ENCODE data around the gene IPCEF1. TPM values are rescaled to one million over a fixed set of nuclear protein-coding genes. Genes with fewer than 3 reads are reported as not detected.

Gene IPCEF1
- polyA plus RNA-seq, 1 donor from 2014 or later = 3.9 TPM

GRCh38 chr6:154209555-154209954 lies 147.0 kb downstream of the IPCEF1 start:
- H3K27me3 ChIP-seq (ENCODE audit: insufficient read depth, low read depth, low read length) = no peaks in the 10 kb centered on the region
- no peaks in the 10 kb centered on the region for H3K9me2 ChIP-seq (ENCODE audit: insufficient read depth, low read length)
- no peak overlapping the region for H3K4me2 ChIP-seq (ENCODE audit: low read length)
- no peaks in the 10 kb centered on the region for H3K79me2 ChIP-seq (replicated peaks; ENCODE audit: insufficient read depth, low read length)
- H3K36me3 ChIP-seq (ENCODE audit: insufficient read depth, low read length) = no peaks in the 10 kb centered on the region
- no peak for TF ChIP-seq EP300 (conservative IDR thresholded peaks at IDR 0.05; ENCODE audit: poor library complexity, severe bottlenecking)
- H3K9me3 ChIP-seq (ENCODE audit: low read length) = no peaks in the 10 kb centered on the region
- H2AFZ ChIP-seq (ENCODE audit: low read depth, low read length) = no peak overlapping the region
- H3K9ac ChIP-seq (ENCODE audit: low read length) = no peak overlapping the region
- H3K27ac ChIP-seq (ENCODE audit: low read length) = no peak overlapping the region
- H3K4me3 ChIP-seq (ENCODE audit: low read length) = no peak overlapping the region
- H4K20me1 ChIP-seq (ENCODE audit: insufficient read depth) = no peaks in the 10 kb centered on the region
- H3F3A ChIP-seq (ENCODE audit: insufficient read depth, low read length, poor library complexity, severe bottlenecking) = no peaks in the 10 kb centered on the region

- Histone ChIP-seq H3K9ac (ENCODE audit: low read length) (no peak overlapping the region), H3K4me2 (ENCODE audit: low read length) (no peak overlapping the region), H3K27ac (ENCODE audit: low read length) (no peak overlapping the region), H2AFZ (ENCODE audit: low read depth, low read length) (no peak overlapping the region), H3K9me3 (ENCODE audit: low read length) (no peaks in the 10 kb centered on the region), H4K20me1 (ENCODE audit: insufficient read depth) (no peaks in the 10 kb centered on the region), H3K4me3 (ENCODE audit: low read length) (no peak overlapping the region), H3F3A (ENCODE audit: insufficient read depth, low read length, poor library complexity, severe bottlenecking) (no peaks in the 10 kb centered on the region), H3K79me2 (replicated peaks; ENCODE audit: insufficient read depth, low read length) (no peaks in the 10 kb centered on the region), H3K9me2 (ENCODE audit: insufficient read depth, low read length) (no peaks in the 10 kb centered on the region), H3K36me3 (ENCODE audit: insufficient read depth, low read length) (no peaks in the 10 kb centered on the region), H3K27me3 (ENCODE audit: insufficient read depth, low read depth, low read length) (no peaks in the 10 kb centered on the region)
- TF ChIP-seq TAF1 (IDR thresholded peaks at IDR 0.05; ENCODE audit: low read depth) (no peak), MXI1 (conservative IDR thresholded peaks at IDR 0.05; ENCODE audit: poor library complexity, severe bottlenecking) (no peak), EP300 (conservative IDR thresholded peaks at IDR 0.05; ENCODE audit: poor library complexity, severe bottlenecking) (no peak), RAD21 (conservative IDR thresholded peaks at IDR 0.05) (no peak), POLR2AphosphoS5 (IDR thresholded peaks at IDR 0.05) (no peak), EZH2 (IDR thresholded peaks at IDR 0.05; ENCODE audit: borderline replicate concordance, insufficient read depth, low read length, poor library complexity, severe bottlenecking) (no peak), SMC3 (conservative IDR thresholded peaks at IDR 0.05; ENCODE audit: poor library complexity) (no peak)
- TF ChIP-seq, protein P1, sequence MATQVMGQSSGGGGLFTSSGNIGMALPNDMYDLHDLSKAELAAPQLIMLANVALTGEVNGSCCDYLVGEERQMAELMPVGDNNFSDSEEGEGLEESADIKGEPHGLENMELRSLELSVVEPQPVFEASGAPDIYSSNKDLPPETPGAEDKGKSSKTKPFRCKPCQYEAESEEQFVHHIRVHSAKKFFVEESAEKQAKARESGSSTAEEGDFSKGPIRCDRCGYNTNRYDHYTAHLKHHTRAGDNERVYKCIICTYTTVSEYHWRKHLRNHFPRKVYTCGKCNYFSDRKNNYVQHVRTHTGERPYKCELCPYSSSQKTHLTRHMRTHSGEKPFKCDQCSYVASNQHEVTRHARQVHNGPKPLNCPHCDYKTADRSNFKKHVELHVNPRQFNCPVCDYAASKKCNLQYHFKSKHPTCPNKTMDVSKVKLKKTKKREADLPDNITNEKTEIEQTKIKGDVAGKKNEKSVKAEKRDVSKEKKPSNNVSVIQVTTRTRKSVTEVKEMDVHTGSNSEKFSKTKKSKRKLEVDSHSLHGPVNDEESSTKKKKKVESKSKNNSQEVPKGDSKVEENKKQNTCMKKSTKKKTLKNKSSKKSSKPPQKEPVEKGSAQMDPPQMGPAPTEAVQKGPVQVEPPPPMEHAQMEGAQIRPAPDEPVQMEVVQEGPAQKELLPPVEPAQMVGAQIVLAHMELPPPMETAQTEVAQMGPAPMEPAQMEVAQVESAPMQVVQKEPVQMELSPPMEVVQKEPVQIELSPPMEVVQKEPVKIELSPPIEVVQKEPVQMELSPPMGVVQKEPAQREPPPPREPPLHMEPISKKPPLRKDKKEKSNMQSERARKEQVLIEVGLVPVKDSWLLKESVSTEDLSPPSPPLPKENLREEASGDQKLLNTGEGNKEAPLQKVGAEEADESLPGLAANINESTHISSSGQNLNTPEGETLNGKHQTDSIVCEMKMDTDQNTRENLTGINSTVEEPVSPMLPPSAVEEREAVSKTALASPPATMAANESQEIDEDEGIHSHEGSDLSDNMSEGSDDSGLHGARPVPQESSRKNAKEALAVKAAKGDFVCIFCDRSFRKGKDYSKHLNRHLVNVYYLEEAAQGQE (IDR thresholded peaks at IDR 0.05; ENCODE audit: borderline replicate concordance) = no peak
- TF ChIP-seq, protein P2, sequence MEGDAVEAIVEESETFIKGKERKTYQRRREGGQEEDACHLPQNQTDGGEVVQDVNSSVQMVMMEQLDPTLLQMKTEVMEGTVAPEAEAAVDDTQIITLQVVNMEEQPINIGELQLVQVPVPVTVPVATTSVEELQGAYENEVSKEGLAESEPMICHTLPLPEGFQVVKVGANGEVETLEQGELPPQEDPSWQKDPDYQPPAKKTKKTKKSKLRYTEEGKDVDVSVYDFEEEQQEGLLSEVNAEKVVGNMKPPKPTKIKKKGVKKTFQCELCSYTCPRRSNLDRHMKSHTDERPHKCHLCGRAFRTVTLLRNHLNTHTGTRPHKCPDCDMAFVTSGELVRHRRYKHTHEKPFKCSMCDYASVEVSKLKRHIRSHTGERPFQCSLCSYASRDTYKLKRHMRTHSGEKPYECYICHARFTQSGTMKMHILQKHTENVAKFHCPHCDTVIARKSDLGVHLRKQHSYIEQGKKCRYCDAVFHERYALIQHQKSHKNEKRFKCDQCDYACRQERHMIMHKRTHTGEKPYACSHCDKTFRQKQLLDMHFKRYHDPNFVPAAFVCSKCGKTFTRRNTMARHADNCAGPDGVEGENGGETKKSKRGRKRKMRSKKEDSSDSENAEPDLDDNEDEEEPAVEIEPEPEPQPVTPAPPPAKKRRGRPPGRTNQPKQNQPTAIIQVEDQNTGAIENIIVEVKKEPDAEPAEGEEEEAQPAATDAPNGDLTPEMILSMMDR (IDR thresholded peaks at IDR 0.05; ENCODE audit: poor library complexity, severe bottlenecking) = no peak
These were observed 149.6 kb downstream of the IPCEF1 start for GRCh38 chr6:154206996-154207395.

DNA sequence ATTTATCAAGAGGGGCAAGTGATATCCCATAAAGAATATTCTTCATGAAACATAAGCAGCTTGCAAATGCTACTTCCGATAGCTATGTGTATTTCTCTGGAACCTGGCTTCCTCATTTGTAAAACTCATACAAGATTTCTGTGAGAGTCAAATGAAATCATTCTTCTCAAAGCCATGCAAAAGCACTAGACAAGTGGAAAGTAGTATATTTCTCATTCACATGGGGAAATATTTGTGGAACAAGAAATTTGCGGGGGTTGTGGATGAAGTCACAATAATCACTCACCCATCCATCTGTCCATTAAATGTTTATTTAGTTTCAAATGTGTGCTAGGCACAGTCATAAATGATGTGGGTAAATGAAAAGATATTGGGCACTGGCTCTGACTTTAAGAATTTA lies 150.5 kb downstream of the IPCEF1 start:
- no peaks in the 10 kb centered on the region for H3K9me3 ChIP-seq (ENCODE audit: low read length)
- H3K36me3 ChIP-seq (ENCODE audit: insufficient read depth, low read length) = no peaks in the 10 kb centered on the region
- H3K9ac ChIP-seq (ENCODE audit: low read length) = no peak overlapping the region
- no peaks in the 10 kb centered on the region for H3K9me2 ChIP-seq (ENCODE audit: insufficient read depth, low read length)
- no peaks in the 10 kb centered on the region for H4K20me1 ChIP-seq (ENCODE audit: insufficient read depth)
- no peaks in the 10 kb centered on the region for H3F3A ChIP-seq (ENCODE audit: insufficient read depth, low read length, poor library complexity, severe bottlenecking)
- H2AFZ ChIP-seq (ENCODE audit: low read depth, low read length) = no peak overlapping the region
- H3K27ac ChIP-seq (ENCODE audit: low read length) = no peak overlapping the region
- H3K4me2 ChIP-seq (ENCODE audit: low read length) = no peak overlapping the region
- TF ChIP-seq EZH2 (IDR thresholded peaks at IDR 0.05; ENCODE audit: borderline replicate concordance, insufficient read depth, low read length, poor library complexity, severe bottlenecking) (no peak), RAD21 (conservative IDR thresholded peaks at IDR 0.05) (no peak)
- TF ChIP-seq, protein P1 (IDR thresholded peaks at IDR 0.05; ENCODE audit: borderline replicate concordance) = no peak
- no peaks in the 10 kb centered on the region for H3K27me3 ChIP-seq (ENCODE audit: insufficient read depth, low read depth, low read length)
- no peaks in the 10 kb centered on the region for H3K79me2 ChIP-seq (replicated peaks; ENCODE audit: insufficient read depth, low read length)
- no peak overlapping the region for H3K4me3 ChIP-seq (ENCODE audit: low read length)
